HL-60 (cell line): ENCODE results near the gene STAT4.
A peak's percentile ranks its signal among the peaks of the same experiment; 100 is the strongest.

Source experiments
- DNase-seq, 2 experiments: peaks; one replicate each; pipeline ENCODE4 v3.0.0-alpha.2; 2010 to 2020; ENCODE audit warnings: low read depth in 1 of 2, low spot score in 1 of 2
- H3K27ac ChIP-seq: fragments of 250-450 bp; sonication (Bioruptor Pico); replicated peaks from 2 replicates; pipeline ENCODE4 v1.5.1; 2020; ENCODE audit warnings: mild to moderate bottlenecking, moderate library complexity
- H3K27me3 ChIP-seq: fragments of 250-450 bp; sonication (Bioruptor Pico); 2 replicates; pipeline ENCODE4 v1.5.1; 2021; ENCODE audit warnings: mild to moderate bottlenecking, moderate library complexity; ENCODE audit not compliant: insufficient read depth, poor library complexity, severe bottlenecking
- H3K4me3 ChIP-seq: replicated peaks from 2 replicates; pipeline ENCODE4 v1.5.1; 2011; ENCODE audit warnings: mild to moderate bottlenecking, control low read depth, low read length; ENCODE audit not compliant: insufficient read depth
- CTCF ChIP-seq: IDR thresholded peaks from one replicate; pipeline ENCODE4 v1.5.1; 2011; ENCODE audit warnings: low read length, control low read depth, inconsistent platforms; ENCODE audit not compliant: insufficient read depth
- GABPA ChIP-seq: IDR thresholded peaks from 2 replicates; pipeline ENCODE4 v1.6.1; 2012; ENCODE audit warnings: low read depth
- POLR2AphosphoS5 ChIP-seq: IDR thresholded peaks from 2 replicates; pipeline ENCODE4 v1.6.1; 2012; ENCODE audit warnings: low read depth
- REST ChIP-seq: IDR thresholded peaks from 2 replicates; pipeline ENCODE4 v1.6.1; 2012; ENCODE audit warnings: low read depth; ENCODE audit not compliant: insufficient replicate concordance
- SPI1 ChIP-seq: IDR thresholded peaks from 2 replicates; pipeline ENCODE4 v1.6.1; 2012; ENCODE audit warnings: low read depth, mild to moderate bottlenecking, borderline replicate concordance

STAT4 gene

GRCh38 chr2:191031256-191031655 is 119.5 kb downstream of the STAT4 start:
- DNase-seq: no peak
- Histone ChIP-seq H3K27ac (no peak overlapping the region), H3K27me3 (no peaks in the 10 kb centered on the region), H3K4me3 (no peak overlapping the region)
- TF ChIP-seq POLR2AphosphoS5: no peak
- TF ChIP-seq REST: no peak
- TF ChIP-seq GABPA: no peak
- no peak for TF ChIP-seq SPI1
- TF ChIP-seq CTCF: no peak

GRCh38 chr2:191030521-191031154 is 120.2 kb downstream of the STAT4 start:
- TF ChIP-seq REST (no peak), CTCF (peak; percentile 44), SPI1 (no peak), POLR2AphosphoS5 (no peak)
- no peak overlapping the region for H3K27ac ChIP-seq
- H3K4me3 ChIP-seq: no peak overlapping the region
- DNase-seq: peak in 1 of 2 experiments; percentile 50
- no peaks in the 10 kb centered on the region for H3K27me3 ChIP-seq

GRCh38 chr2:191029280-191029950 is 121.4 kb downstream of the STAT4 start:
- TF ChIP-seq SPI1 (no peak), CTCF (no peak), GABPA (no peak), REST (no peak), POLR2AphosphoS5 (no peak)
- H3K27me3 ChIP-seq: no peaks in the 10 kb centered on the region
- DNase-seq: no peak
- H3K27ac ChIP-seq: no peak overlapping the region
- H3K4me3 ChIP-seq: no peak overlapping the region
